Endothelial cell of umbilical vein (primary cell): ENCODE measurements around the gene FAM83C. TPM values are rescaled to one million over a fixed set of nuclear protein-coding genes. Genes with fewer than 3 reads are reported as not detected.

Experiments
- BruUV-seq: library from RNA; stranded (reverse); fragments of 400-500 nt; replicated peaks from 2 replicates; lab custom pipeline; 2021; lab: Mats Ljungman, UMichigan
- CTCF ChIA-PET: fragments of 300-600, 350-600 bp; sonication (Branson Sonifier 250); formaldehyde crosslinking; loops from one replicate; lab custom pipeline; 2021; ENCODE audit warnings: antibody characterized with exemption, inconsistent platforms; lab: Charles Lee
- POLR2A ChIA-PET: fragments of 300-600, 350-600 bp; sonication (Branson Sonifier 250); formaldehyde crosslinking; loops from one replicate; lab custom pipeline; 2021; ENCODE audit warnings: antibody characterized with exemption, inconsistent platforms; lab: Charles Lee
- DNase-seq: peaks from one replicate; pipeline ENCODE4 v3.0.0-alpha.2; 2011; ENCODE audit warnings: low read depth, low spot score
- FAIRE-seq: peaks from 2 replicates; lab custom pipeline; 2011; peaks lifted over from hg19 to GRCh38; lab: Jason Lieb, UNC
- H2AFZ ChIP-seq: 2 replicates; pipeline ENCODE4 v1.6.0; 2012; ENCODE audit warnings: low read depth, low read length, control low read depth, inconsistent platforms
- H3K27ac ChIP-seq: 2 replicates; pipeline ENCODE4 v1.5.1; 2011; ENCODE audit warnings: low read depth, mild to moderate bottlenecking, control low read depth, low read length, moderate library complexity; ENCODE audit not compliant: insufficient read depth
- H3K27me3 ChIP-seq, 2 experiments: 2 replicates each; pipeline versions ENCODE4 v1.6.0 to v1.6.1; 2011; ENCODE audit warnings: low read length in 2 of 2, mixed read lengths in 1 of 2; ENCODE audit not compliant: control insufficient read depth in 2 of 2, insufficient read depth in 2 of 2
- H3K36me3 ChIP-seq, 2 experiments: 2 replicates in 1 of 2; 3 replicates in 1 of 2; pipeline ENCODE4 v1.5.1; 2011; ENCODE audit warnings: low read length in 2 of 2, mild to moderate bottlenecking in 1 of 2, moderate library complexity in 1 of 2; ENCODE audit not compliant: control insufficient read depth in 2 of 2, insufficient read depth in 2 of 2; ENCODE audit errors: extremely low read depth in 1 of 2
- H3K4me1 ChIP-seq: 3 replicates; pipeline ENCODE4 v1.5.1; 2011; ENCODE audit warnings: mild to moderate bottlenecking, low read length; ENCODE audit not compliant: control insufficient read depth, insufficient read depth; ENCODE audit errors: extremely low read depth
- H3K4me2 ChIP-seq: 2 replicates; pipeline ENCODE4 v1.6.1; 2011; ENCODE audit warnings: low read length, control low read depth, mixed read lengths; ENCODE audit not compliant: insufficient read depth
- H3K4me3 ChIP-seq, 3 experiments: fragments of 200-600 bp in 1 of 3; sonication (generic), shearing (Covaris generic) in 1 of 3; replicated peaks in 1 of 3; 2 replicates each; pipeline ENCODE4 v1.5.1; 2011 to 2016; ENCODE audit warnings: control low read depth in 3 of 3, low read length in 3 of 3, mild to moderate bottlenecking in 2 of 3, inconsistent platforms in 1 of 3, low read depth in 1 of 3, moderate library complexity in 1 of 3; ENCODE audit not compliant: insufficient read depth in 1 of 3
- H3K79me2 ChIP-seq: 2 replicates; pipeline ENCODE4 v1.6.0; 2012; ENCODE audit warnings: low read length, inconsistent platforms; ENCODE audit not compliant: control insufficient read depth, insufficient read depth
- H3K9ac ChIP-seq: replicated peaks from 2 replicates; pipeline ENCODE3; 2011; ENCODE audit warnings: low read length, control low read depth; ENCODE audit not compliant: insufficient read depth; ENCODE audit errors: extremely low read depth
- H3K9me1 ChIP-seq: replicated peaks from 3 replicates; pipeline ENCODE4 v1.6.0; 2011; ENCODE audit warnings: mild to moderate bottlenecking, low read length; ENCODE audit not compliant: control insufficient read depth, insufficient read depth; ENCODE audit errors: extremely low read depth
- H3K9me3 ChIP-seq: replicated peaks from 2 replicates; pipeline ENCODE4 v1.5.1; 2012; ENCODE audit warnings: low read length, inconsistent platforms; ENCODE audit not compliant: control insufficient read depth, insufficient read depth
- H4K20me1 ChIP-seq: replicated peaks from 2 replicates; pipeline ENCODE3; 2011; ENCODE audit warnings: mild to moderate bottlenecking, low read length; ENCODE audit not compliant: control insufficient read depth, insufficient read depth; ENCODE audit errors: extremely low read depth
- CTCF ChIP-seq, 2 donors: IDR thresholded peaks; 1 replicate in 1 of 2; 2 replicates in 1 of 2; pipeline ENCODE4 v1.5.1; 2011; ENCODE audit warnings: low read length in 2 of 2, mild to moderate bottlenecking in 2 of 2, moderate library complexity in 2 of 2, control low read depth in 1 of 2, inconsistent platforms in 1 of 2, low read depth in 1 of 2; ENCODE audit not compliant: insufficient read depth in 1 of 2; ENCODE audit errors: extremely low read depth in 1 of 2
- GATA2 ChIP-seq: IDR thresholded peaks from 2 replicates; pipeline ENCODE4 v1.7.0; 2011; ENCODE audit warnings: low read depth, mild to moderate bottlenecking, moderate library complexity, mixed read lengths, low read length; ENCODE audit not compliant: insufficient read length, insufficient read depth
- JUN ChIP-seq: IDR thresholded peaks from 2 replicates; pipeline ENCODE4 v1.6.1; 2011; ENCODE audit warnings: borderline replicate concordance, low read depth; ENCODE audit not compliant: insufficient read length, insufficient read depth
- MAX ChIP-seq: IDR thresholded peaks from 2 replicates; pipeline ENCODE4 v1.6.1; 2011; ENCODE audit not compliant: insufficient read depth, insufficient read length
- POLR2AphosphoS5 ChIP-seq: IDR thresholded peaks from 2 replicates; pipeline ENCODE4 v1.6.1; 2012; ENCODE audit warnings: low read depth, mild to moderate bottlenecking, control low read depth, low read length, moderate library complexity; ENCODE audit not compliant: insufficient read depth
- dilution Hi-C: fragments of 300-500 bp; cut with MboI; formaldehyde crosslinking; loops from one replicate; pipeline ENCODE4 v1.15.0; 2019; ENCODE audit warnings: low sequenced_read_pairs; ENCODE audit not compliant: extremely low pct_ligation_motif_present
- intact Hi-C: fragments of 100-400 bp; cut with micrococcal nuclease; formaldehyde crosslinking; loops from one replicate; pipeline ENCODE4 v1.10.0; 2022
- polyA plus RNA-seq, 4 experiments: library from polyadenylated mRNA; depleted of rRNA in 3 of 4; stranded (reverse) in 3 of 4; unstranded in 1 of 4; fragments of >200 nt; gene quantifications; 2 replicates each; pipeline versions ENCODE4 v1.2.1 to v1.2.3, GENCODE V29; 2011 to 2012; ENCODE audit warnings: missing spikeins in 1 of 4
- total RNA-seq: library from RNA; stranded (reverse); gene quantifications from 2 replicates; pipeline ENCODE4 v1.2.3, GENCODE V29; 2021

FAM83C gene
- total and polyA plus RNA-seq, 2 donors (not counting 3 experiments of a cell fraction or from before 2014, with no cell fraction given), result not detected

- Histone ChIP-seq H3K36me3 (no peaks in the 10 kb centered on the region), H3K9ac (no peak overlapping the region), H3K4me2 (no peak overlapping the region), H3K4me3 (no peak overlapping the region), H3K4me1 (peaks cover 8% of the 10 kb centered on the region), H3K27ac (no peak overlapping the region), H3K9me3 (no peaks in the 10 kb centered on the region), H4K20me1 (no peaks in the 10 kb centered on the region), H3K27me3 (no peaks in the 10 kb centered on the region), H2AFZ (no peak overlapping the region), H3K9me1 (no peaks in the 10 kb centered on the region), H3K79me2 (peaks cover 9% of the 10 kb centered on the region)
- FAIRE-seq, result no peak
- dilution Hi-C loops (no loop called here), intact Hi-C loops (no loop called here)
- DNase-seq, result no peak
- POLR2A ChIA-PET, result interaction anchor here (0.6 kb wide), 1 partner anchor 1740 kb away, joined by 3 read pairs; no protein-coding TSS in a partner anchor
- BruUV-seq, result no TSS peak
- CTCF ChIA-PET, result interaction anchor here (0.9 to 4.9 kb wide), 4 partner anchors 9 to 143 kb away, joined by 3 to 24 read pairs (median 6); no protein-coding TSS in a partner anchor
- TF ChIP-seq JUN, result no peak
- no peak for TF ChIP-seq POLR2AphosphoS5
- no peak for TF ChIP-seq CTCF (IDR thresholded peaks at IDR 0.05; ENCODE audit: extremely low read depth in 1 of 2, insufficient read depth in 1 of 2, low read depth in 1 of 2, low read length in 2 of 2)
- TF ChIP-seq MAX, result no peak
- TF ChIP-seq GATA2, result no peak
Observed at GRCh38 chr20:35288325-35289060, 3.7 kb downstream of the FAM83C start.
